Activated CD8-positive, alpha-beta memory T cell treated with anti-CD3 and anti-CD28 coated beads for 48 hours (primary cell): ENCODE data around the gene TRPC4.
"Not testable (repeated sequence)": the region's sequence is repeated elsewhere in the genome, so short reads cannot be mapped to it uniquely, and the experiment has no call there.

Experiments
- DNase-seq, 3 experiments: peaks; one replicate each; pipeline ENCODE4 v3.0.0-alpha.2; 2020; ENCODE audit warnings: low read depth in 2 of 3, low spot score in 2 of 3

The TRPC4 gene

GRCh38 chr13:37608750-37609339, 260.7 kb downstream of the TRPC4 start:
- no peak for DNase-seq

GRCh38 chr13:37602733-37603381, 266.7 kb downstream of the TRPC4 start:
- no peak for DNase-seq

GRCh38 chr13:37601648-37602440, 267.7 kb downstream of the TRPC4 start:
- no peak for DNase-seq

- no peak for DNase-seq
Measured at GRCh38 chr13:37599519-37599918, 270.1 kb downstream of the TRPC4 start.

- DNase-seq, result no peak
Measured at GRCh38 chr13:37598597-37598996, 271.0 kb downstream of the TRPC4 start, which contains the start of gene POSTN. Gene POSTN, minus strand, starts transcription at chr13:37598768. Its CDS starts 42 bp downstream, at chr13:37598726.

- no peak for DNase-seq
Measured at GRCh38 chr13:37597477-37598025, 272.0 kb downstream of the TRPC4 start.

GRCh38 chr13:37596805-37597204, 272.8 kb downstream of the TRPC4 start:
- no peak for DNase-seq

- DNase-seq, result no peak
Measured at GRCh38 chr13:37595162-37595561, 274.4 kb downstream of the TRPC4 start.

- no peak for DNase-seq
Measured at GRCh38 chr13:37594550-37594949, 275.0 kb downstream of the TRPC4 start.

GRCh38 chr13:37589381-37589780, 280.2 kb downstream of the TRPC4 start:
- DNase-seq, result not testable (repeated sequence)

GRCh38 chr13:37587236-37587635, 282.3 kb downstream of the TRPC4 start:
- no peak for DNase-seq
